T47D (cell line): ENCODE measurements around the gene ASTN2.

Source experiments
- DNase-seq, 2 experiments: peaks; one replicate each; pipeline versions ENCODE4 v3.0.0 to v3.0.0-alpha.2; 2011 to 2012; ENCODE audit warnings: low read depth in 1 of 2, low spot score in 1 of 2
- JUND ChIP-seq: IDR thresholded peaks from 2 replicates; pipeline ENCODE4 v1.6.1; 2012; ENCODE audit warnings: low read depth
- in situ Hi-C: cut with HindIII; loops from 2 replicates; pipeline ENCODE4 v1.10.0; 2016; ENCODE audit warnings: low sequenced_read_pairs, low pct_unique_long_range_greater_than_20kb

The ASTN2 gene

DNA sequence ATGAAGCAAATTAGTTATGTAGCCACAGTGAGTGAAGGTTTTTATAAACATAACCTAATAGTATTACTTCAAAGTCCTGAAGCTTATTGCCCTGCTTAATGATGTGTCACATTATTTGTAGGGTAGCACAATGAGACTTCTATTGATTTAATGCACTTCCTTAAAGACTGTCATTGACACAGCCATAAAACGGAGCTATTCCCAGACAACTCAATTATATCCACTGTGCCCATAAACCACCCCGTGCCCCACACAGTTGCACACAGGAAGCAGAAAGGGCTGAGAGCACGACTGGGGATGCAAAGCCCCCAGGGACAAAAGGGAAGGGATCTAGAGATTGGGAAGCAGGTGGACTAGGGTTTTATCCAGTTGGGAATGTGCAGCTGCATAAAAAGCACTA, 690.7 kb downstream of the ASTN2 start:
- TF ChIP-seq JUND, result no peak
- in situ Hi-C loops, result no loop called here
- no peak for DNase-seq

DNA sequence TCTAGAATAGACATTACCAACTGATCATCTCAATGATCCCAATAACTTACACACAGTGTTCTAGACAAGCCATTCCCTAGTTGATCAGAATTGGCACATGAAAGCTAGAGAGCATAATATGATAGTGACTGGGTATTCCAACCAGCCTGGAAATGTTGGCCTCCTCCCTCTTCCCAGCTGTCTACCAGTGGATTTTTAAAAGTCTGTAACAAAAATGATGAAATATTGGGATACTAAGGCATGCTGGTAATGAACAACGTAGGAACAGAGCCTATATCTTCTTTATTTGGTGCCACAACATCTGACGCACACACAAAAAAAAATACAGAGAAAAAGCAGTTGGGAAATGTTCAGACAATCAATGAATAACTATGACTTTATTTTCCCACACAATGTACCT, 692.9 kb downstream of the ASTN2 start:
- TF ChIP-seq JUND, result no peak
- in situ Hi-C loops, result no loop called here
- no peak for DNase-seq

DNA sequence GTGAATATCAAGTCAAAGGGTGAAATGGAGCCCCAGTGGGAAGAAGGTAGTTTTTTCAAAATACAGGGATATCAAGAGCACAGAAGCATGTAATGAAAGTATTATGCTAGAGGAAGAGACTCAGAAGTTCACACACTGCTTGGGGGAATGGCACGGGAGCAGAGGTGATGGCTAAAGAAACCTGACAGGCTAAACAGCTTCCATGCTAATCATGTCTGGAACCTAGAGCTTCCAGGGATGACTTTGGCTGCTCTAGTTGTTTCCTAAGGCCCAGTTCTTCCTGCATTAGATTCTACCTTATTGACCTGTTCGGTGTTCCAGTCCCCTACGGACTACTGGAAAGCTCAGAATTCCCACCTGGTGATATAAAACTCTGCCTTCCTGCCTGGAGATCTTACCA, 693.4 kb downstream of the ASTN2 start:
- in situ Hi-C loops, result no loop called here

DNA sequence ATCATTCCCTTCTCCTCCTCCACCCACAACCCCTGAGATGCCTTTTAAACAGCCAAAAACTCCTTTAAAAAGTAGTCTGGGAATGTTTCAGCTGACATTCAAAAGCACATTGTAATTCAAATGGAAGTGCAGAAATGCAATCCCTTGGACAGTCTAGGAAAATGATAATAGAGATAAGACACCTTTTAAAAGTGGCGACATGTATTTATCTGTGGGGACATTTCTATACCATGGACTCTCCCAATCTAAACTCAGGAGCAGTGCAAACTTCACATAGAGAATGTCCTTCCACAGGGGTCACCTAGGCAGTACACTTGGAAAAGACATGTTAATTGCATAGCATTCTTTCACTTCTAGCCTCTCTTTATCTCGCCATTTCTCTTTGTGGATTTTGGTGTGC, 694.7 kb downstream of the ASTN2 start:
- no peak for DNase-seq
- in situ Hi-C loops, result no loop called here
- no peak for TF ChIP-seq JUND

More for the DNA sequence above, 693.4 kb downstream of the ASTN2 start:
- no peak for DNase-seq
- no peak for TF ChIP-seq JUND

DNA sequence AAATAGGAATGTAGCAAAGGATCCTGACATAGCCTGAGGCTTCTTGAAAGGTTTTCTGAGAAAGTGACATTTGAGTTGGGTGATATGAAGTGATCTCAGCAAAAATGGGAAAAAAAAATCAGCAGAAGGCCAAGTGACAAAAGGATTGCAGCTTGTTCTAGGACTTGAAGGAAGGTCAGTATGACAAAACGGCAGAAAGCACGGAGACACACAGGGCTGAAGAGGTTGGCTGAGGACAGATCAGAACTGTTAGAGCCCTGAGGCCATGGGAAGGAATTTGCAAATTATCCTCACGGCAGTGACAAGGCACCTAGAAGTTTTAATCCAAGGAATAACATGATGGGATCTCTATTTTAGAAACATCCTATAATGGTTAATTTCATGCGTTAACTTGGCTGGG, 696.7 kb downstream of the ASTN2 start:
- in situ Hi-C loops, result no loop called here
- DNase-seq, result no peak
- no peak for TF ChIP-seq JUND

DNA sequence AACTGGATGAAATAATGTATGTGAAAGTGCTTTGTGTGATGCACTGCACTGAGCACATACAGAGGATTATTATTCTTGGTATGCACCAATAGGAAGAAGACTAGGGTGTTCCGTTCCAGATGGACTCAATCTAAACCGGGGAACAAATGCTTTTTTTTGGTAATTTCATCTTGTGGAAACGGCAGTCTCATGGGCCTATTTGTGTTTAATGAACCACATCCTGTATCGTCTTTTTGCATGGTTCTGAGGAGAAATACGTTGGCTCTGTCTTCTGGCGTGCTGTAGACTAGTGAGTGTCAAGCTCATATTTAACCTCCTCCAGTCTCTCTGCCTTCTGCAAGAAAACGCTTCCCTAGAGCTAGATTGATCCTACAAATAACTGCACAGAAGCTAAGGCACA, 697.7 kb downstream of the ASTN2 start:
- in situ Hi-C loops, result no loop called here
- TF ChIP-seq JUND, result no peak
- no peak for DNase-seq

DNA sequence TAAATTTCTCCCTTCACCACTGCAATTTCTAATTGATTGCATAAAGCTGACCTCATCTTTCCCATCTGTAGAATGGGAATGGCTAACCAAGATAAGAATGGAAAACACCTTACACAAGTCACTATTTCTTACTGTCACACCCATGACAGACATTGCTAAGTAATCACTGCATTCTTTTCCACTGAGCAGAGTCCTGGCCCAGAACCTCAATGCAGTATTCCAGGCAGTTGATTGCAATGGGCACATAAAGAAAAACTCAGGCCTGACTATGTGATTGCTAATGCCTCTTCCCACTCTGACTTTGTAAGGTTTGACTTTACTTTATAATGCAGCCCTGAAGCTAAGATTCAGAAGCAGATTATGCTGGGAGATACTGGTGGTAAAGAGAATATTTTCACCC, 698.4 kb downstream of the ASTN2 start:
- no peak for DNase-seq
- in situ Hi-C loops, result no loop called here
- no peak for TF ChIP-seq JUND

DNA sequence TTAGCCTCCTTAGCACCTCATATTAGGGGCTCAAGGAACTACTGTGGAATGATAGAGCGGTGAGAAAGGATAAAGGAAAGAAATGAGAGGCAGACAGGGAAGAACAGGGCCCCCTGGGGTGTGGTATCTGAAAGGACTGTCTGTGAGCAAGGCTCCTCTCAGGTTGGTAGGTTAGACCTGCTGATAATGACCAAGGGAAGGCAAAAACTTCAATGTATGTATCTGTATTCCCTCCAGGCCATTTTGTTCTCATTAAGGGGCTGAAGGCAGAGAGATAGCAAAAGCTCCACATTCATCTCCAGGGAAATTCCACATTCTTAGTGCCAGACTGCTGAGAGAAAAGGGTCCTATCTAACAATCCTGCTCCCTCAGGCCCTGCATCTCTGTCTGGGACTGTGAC, 699.1 kb downstream of the ASTN2 start:
- no peak for TF ChIP-seq JUND
- DNase-seq, result no peak
- in situ Hi-C loops, result no loop called here

DNA sequence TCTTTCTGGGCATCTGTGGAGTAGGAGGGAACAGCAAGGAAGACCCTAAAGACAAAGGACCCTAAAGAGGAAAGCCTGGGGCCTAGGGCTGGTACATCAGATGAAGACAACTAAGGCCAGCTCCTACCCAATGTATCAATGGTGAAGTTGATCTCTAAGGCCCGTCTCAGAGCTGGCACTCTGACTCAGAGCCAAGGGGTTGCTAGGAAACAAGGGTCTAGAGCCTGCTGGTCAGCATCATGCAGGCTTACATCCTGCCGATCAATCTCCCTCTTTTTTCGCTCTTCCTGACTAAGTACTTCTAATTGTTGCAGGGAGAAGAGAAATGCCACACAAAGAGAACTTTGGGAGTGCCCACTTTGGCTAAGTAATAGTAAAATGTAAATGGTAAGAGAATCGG, 701.6 kb downstream of the ASTN2 start:
- in situ Hi-C loops, result no loop called here
- TF ChIP-seq JUND, result no peak
- no peak for DNase-seq

DNA sequence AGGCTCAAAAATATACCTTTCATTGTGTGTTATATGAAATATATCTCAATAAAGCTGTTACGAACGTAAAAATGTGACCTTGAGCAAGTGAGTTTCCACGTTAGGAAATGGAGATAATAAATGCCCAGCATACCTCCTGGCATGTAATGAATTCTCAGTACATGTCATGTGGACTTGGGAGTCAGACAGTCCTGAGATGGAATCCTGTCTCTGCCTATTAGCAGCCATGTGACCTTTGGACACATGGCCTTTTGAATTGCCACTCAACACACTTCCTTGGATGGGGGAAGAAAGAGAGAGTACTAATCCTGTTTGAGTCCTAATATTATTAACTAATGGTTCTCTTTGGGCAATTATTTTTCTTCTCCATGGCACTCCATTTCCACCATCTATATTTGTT, 702.1 kb downstream of the ASTN2 start:
- DNase-seq, result no peak
- in situ Hi-C loops, result no loop called here
- no peak for TF ChIP-seq JUND

DNA sequence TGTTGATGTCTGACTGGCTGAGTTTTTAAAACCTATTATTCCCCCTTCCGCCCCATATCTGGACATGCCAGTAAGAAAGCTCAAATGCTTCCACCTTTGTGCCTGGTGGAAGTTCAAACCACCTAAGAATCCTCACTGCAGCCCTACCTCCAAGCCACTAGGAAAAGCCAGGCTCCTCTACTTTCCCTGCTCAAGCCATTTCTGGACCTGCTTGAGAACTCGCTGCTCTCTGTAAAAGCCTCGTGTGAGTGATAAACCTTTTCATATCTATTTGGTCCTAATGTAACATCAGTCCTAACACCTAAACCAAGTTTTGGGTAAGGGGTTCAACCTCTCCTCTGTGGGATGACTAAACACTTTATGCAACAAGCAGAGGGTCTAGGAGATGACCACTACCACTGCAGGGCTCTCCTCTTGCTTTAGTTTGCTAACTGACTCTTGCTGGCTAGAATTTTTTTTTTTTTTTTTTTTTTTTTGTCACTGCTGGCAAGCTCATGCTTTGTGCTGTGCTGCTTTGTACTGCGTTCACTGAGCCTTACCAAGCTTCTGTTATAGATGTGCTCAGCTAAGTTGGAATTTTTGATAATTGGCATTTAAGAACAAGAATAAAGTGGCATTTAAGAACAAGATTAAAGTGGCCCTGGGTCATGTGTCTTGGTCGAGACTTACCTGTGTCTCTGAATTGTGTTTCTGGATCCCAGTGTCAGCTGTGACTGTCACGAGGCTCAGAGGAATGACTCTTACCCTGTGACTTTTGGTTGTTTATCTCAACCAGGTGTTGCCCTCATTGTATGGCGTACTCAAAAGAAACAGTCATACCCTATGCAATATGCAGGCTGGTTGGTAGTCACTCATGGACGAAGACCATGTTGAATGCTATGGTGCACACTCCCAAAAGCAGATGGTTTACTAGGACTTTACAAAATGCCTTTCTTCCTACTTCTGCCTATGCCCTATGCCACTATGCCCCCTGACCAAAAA, 708.3 kb downstream of the ASTN2 start:
- no peak for DNase-seq
- TF ChIP-seq JUND, result no peak
- in situ Hi-C loops, result no loop called here

DNA sequence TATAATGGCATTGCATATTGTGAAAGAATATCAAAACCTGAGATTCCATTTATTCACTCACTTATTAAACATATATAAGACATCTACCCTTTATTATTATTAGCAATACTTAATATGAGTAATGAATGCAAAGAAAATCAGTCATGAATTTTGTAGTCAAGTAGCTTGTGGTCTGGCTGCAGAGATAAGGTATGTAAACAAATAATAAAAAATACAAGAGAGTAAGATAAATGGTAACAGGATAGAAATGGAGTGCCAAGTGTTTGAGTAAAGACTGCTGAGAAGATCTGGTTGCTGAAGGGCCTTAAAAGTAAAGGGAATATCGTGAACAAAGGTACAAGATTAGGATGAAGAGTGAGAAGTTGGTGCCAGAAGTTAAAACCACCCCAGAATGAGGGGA, 709.3 kb downstream of the ASTN2 start:
- in situ Hi-C loops, result no loop called here
- TF ChIP-seq JUND, result no peak
- no peak for DNase-seq

DNA sequence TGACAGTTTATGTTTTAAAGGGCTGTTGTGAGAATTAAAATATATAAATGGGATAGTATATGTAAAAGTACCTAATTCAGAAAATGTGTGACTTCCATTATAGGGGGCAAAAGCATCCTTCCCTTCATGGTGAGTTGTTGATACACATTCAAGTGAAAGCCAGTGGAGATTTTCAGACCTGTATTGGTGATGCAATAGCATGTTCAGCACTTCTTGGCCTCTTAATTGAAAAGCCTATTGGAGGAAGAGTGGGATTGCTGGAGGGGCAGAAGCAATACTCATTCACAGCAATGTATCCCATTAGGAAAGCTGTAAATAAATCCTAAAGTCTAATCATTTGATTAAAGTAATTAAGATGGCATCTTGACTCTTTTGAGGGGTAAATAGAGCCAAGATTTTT, 710.4 kb downstream of the ASTN2 start:
- in situ Hi-C loops, result no loop called here
- no peak for DNase-seq
- TF ChIP-seq JUND, result no peak

DNA sequence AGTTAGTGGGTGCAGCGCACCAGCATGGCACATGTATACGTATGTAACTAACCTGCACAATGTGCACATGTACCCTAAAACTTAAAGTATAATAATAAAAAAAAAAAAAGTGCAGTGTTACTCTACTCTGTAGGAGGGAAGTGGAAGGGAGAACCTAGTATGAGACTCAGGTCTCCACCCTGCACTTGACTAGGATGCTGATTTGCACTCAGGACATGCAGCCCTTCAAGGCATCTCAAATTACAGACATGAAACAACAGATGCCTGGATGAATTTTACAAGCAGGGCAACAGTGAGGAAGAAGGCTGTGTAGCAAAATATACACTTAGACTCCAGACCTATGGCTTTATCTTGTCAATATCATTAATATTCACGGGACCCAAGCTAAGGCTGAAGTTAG, 711.2 kb downstream of the ASTN2 start:
- no peak for TF ChIP-seq JUND
- DNase-seq, result no peak
- in situ Hi-C loops, result no loop called here
